ENCODE data around the gene ARHGEF12.
A peak's percentile ranks its signal among the peaks of the same experiment; 100 is the strongest.

ARHGEF12 gene

DNA sequence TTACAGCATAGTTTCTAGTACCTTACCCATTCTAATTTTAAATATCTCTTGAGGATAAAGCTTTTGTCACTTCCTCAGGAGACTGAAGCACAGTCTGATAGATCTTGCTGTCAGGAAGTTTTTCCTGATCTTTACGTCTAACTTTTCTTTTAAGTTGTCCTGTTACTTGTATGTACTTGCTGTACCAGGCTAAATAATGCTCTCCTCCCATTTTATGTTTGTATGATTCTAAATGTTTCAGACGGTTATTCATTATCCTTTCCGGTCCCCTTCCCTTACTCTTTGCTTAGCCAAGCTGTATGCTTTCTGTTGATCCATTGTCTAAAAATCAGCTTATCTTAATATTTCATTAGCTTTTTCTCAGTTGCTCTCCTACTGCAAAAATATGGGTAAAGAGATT is 6.0 kb downstream of the ARHGEF12 start:
- Mint-ChIP-seq H3K9me3 (peaks cover 0 to 2% of the 10 kb centered on the region in 2 donors), H3K4me3 (no peak overlapping the region), H3K4me1 (peaks cover 28 to 53% of the 10 kb centered on the region in 2 donors), H3K36me3 (peaks cover 4% of the 10 kb centered on the region in 2 donors), H3K27ac (no peak overlapping the region), H3K27me3 (peaks cover 40 to 52% of the 10 kb centered on the region in 2 donors)
- no peak for ATAC-seq (replicated peaks)
- no peak for DNase-seq

DNA sequence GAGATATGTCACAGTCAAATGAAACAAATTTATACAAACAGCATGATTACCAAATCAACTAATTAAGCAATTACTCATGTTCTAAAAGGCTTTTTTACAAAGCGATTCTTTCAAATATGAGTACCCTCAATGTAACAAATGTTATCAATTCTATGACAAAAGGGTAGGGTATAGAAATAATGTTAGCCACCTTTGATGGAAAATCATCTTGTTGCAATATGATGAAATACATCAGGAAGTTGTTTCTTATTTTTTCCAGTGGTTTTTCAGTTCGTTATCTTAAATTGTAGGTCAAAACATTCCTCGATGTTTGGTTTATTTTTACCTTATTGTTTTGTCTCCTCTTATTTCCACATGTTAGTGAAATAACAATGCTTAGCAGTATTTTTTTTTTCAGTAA is 6.5 kb downstream of the ARHGEF12 start:
- Mint-ChIP-seq H3K9me3 (peaks cover 0 to 2% of the 10 kb centered on the region in 2 donors), H3K36me3 (peaks cover 4% of the 10 kb centered on the region in 2 donors), H3K27ac (no peak overlapping the region), H3K4me3 (no peak overlapping the region), H3K27me3 (peaks cover 41 to 52% of the 10 kb centered on the region in 2 donors), H3K4me1 (peaks cover 26 to 53% of the 10 kb centered on the region in 2 donors)
- DNase-seq (no peak), ATAC-seq (replicated peaks) (no peak)

- DNase-seq, result peak; percentile 26
- Mint-ChIP-seq H3K27ac (no peak overlapping the region), H3K4me1 (peaks cover 23 to 49% of the 10 kb centered on the region in 2 donors), H3K27me3 (peaks cover 36 to 48% of the 10 kb centered on the region in 2 donors), H3K36me3 (peaks cover 4% of the 10 kb centered on the region in 2 donors), H3K9me3 (peaks cover 0 to 2% of the 10 kb centered on the region in 2 donors), H3K4me3 (no peak overlapping the region)
- peak; percentile 81 to 83 for ATAC-seq (replicated peaks)
Observed at GRCh38 chr11:120343429-120343828, 7.2 kb downstream of the ARHGEF12 start.

DNA sequence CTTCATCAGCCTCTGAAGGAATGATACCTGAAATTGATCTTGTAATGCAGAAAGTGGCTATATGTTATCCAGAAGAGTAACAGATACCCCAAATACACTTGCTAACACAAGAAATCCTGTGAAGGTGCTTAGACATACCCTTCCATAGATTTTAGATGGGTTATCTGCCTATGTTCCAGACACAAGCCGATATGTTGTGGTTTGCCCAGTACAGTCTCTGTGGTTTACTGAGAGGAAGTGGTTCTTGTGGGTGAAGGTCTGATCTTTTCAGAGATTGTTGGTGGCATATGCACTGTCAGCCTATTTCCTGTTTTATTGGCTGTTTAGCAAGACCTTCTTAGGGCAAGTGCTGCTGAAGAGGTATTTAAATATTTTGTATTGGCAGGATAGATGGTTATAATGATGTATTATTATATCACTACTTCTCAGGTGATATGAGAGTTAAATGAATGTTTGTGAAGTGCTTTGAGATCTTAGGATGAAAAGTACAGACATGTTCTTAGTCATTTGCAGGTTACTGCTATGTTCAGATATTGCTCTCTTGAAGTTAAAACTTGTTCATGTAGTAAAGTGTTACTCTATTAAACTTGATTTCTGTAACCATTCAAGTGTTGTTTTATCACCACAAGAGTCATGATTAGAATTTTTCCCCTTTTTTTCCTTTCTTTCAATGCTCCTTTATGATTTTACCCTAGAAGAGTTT is 8.2 kb downstream of the ARHGEF12 start:
- H3K27ac Mint-ChIP-seq, result peak overlapping the region; percentile 49
- ATAC-seq (replicated peaks) (peak; percentile 90 to 94), DNase-seq (peak; percentile 63)
- H3K4me3 Mint-ChIP-seq, result peak overlapping the region; percentile 62 to 72
- peaks cover 4% of the 10 kb centered on the region in 2 donors for H3K36me3 Mint-ChIP-seq
- peaks cover 41 to 53% of the 10 kb centered on the region in 2 donors for H3K27me3 Mint-ChIP-seq
- H3K9me3 Mint-ChIP-seq, result peaks cover 0 to 2% of the 10 kb centered on the region in 2 donors
- peaks cover 23 to 56% of the 10 kb centered on the region in 2 donors for H3K4me1 Mint-ChIP-seq

DNA sequence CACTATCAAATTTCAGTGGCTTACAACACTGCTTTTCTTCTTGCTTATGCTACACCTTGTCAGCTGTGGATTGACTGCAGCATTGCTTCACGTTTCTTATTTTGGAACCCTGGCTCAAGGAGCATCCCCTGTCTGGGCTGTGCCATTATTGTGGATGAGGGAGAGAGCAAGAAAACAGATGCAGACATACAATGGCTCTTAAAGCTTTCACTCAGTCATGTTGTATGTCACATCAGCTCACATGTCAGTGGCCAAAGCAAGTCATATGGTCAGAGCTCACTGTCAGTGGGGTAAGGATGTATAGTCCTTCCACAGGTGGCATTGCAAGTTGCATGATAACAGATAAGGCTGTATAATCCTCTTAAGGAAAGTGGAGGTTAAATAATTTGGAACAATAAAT is 10.0 kb downstream of the ARHGEF12 start:
- Mint-ChIP-seq H3K27me3 (peaks cover 50% of the 10 kb centered on the region in 2 donors), H3K4me1 (peaks cover 19 to 52% of the 10 kb centered on the region in 2 donors), H3K36me3 (peaks cover 0 to 4% of the 10 kb centered on the region in 2 donors), H3K9me3 (peaks cover 0 to 2% of the 10 kb centered on the region in 2 donors), H3K4me3 (no peak overlapping the region), H3K27ac (no peak overlapping the region)
- ATAC-seq (replicated peaks), result no peak
- DNase-seq, result no peak

DNA sequence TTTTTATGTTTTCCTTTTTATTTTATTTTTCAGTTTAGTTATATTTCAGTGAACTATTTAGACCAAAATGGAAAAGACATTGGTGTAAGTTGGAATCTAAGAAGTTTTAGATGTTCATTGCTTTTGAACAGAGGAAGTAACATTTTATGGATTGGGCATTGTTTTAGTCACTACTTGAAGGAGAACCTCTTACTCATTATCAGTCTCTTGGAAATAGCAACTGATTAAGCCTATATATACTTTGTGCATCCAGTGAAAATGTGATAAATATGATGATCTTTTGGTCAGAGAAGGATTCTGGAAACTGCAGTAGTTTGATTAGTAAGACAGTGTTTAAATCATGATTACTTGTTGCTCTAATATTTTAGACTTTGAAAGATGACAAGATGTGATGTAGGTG is 14.4 kb downstream of the ARHGEF12 start:
- peaks cover 45 to 72% of the 10 kb centered on the region in 2 donors for H3K27me3 Mint-ChIP-seq
- peaks cover 6 to 26% of the 10 kb centered on the region in 2 donors for H3K4me1 Mint-ChIP-seq
- H3K36me3 Mint-ChIP-seq, result peaks cover 4 to 5% of the 10 kb centered on the region in 2 donors
- no peak overlapping the region for H3K4me3 Mint-ChIP-seq
- H3K9me3 Mint-ChIP-seq, result no peaks in the 10 kb centered on the region
- no peak for DNase-seq
- H3K27ac Mint-ChIP-seq, result no peak overlapping the region
- no peak for ATAC-seq (replicated peaks)

- Mint-ChIP-seq H3K27me3 (peaks cover 38 to 61% of the 10 kb centered on the region in 2 donors), H3K27ac (no peak overlapping the region), H3K4me1 (peaks cover 4 to 12% of the 10 kb centered on the region in 2 donors), H3K4me3 (no peak overlapping the region), H3K36me3 (peaks cover 7 to 13% of the 10 kb centered on the region in 2 donors), H3K9me3 (no peaks in the 10 kb centered on the region)
- no peak for DNase-seq
- no peak for ATAC-seq (replicated peaks)
Observed at GRCh38 chr11:120352405-120352804, 16.2 kb downstream of the ARHGEF12 start.

GRCh38 chr11:120354068-120354467 is 17.9 kb downstream of the ARHGEF12 start:
- peaks cover 35 to 63% of the 10 kb centered on the region in 2 donors for H3K27me3 Mint-ChIP-seq
- DNase-seq, result no peak

DNA sequence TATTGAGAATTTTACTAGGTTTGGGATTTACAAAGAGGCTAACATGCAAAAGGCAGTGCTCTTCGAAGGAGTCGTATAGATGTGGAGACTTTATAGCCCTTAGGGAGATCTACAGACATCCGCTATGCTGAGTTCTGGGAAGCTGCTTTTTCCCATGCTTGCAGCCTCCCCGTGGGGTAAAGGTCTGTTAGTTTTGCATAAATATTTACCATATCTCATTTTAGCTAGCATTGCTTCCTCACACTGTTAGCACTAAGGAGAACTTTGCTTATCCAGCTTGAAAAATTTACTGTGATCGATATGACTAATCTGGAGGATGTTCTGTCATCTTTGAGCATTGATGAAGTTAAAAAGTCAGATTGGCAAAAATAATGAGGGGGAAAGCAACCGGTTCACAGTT is 18.6 kb downstream of the ARHGEF12 start:
- ATAC-seq (replicated peaks) (no peak), DNase-seq (no peak)
- Mint-ChIP-seq H3K4me1 (peaks cover 3 to 4% of the 10 kb centered on the region in 2 donors), H3K27ac (no peak overlapping the region), H3K9me3 (no peaks in the 10 kb centered on the region), H3K27me3 (peaks cover 32 to 61% of the 10 kb centered on the region in 2 donors), H3K36me3 (peaks cover 9 to 24% of the 10 kb centered on the region in 2 donors), H3K4me3 (no peak overlapping the region)

More at GRCh38 chr11:120354068-120354467, 17.9 kb downstream of the ARHGEF12 start:
- Mint-ChIP-seq H3K27ac (no peak overlapping the region), H3K4me1 (peaks cover 4 to 5% of the 10 kb centered on the region in 2 donors), H3K4me3 (no peak overlapping the region), H3K9me3 (no peaks in the 10 kb centered on the region), H3K36me3 (peaks cover 9 to 24% of the 10 kb centered on the region in 2 donors)
- ATAC-seq (replicated peaks), result no peak

- Mint-ChIP-seq H3K9me3 (no peaks in the 10 kb centered on the region), H3K36me3 (peaks cover 9 to 24% of the 10 kb centered on the region in 2 donors), H3K27ac (no peak overlapping the region), H3K4me1 (peaks cover 3 to 5% of the 10 kb centered on the region in 2 donors), H3K27me3 (peaks cover 23 to 47% of the 10 kb centered on the region in 2 donors), H3K4me3 (no peak overlapping the region)
- ATAC-seq (replicated peaks), result no peak
- DNase-seq, result no peak
Observed at GRCh38 chr11:120357620-120358019, 21.4 kb downstream of the ARHGEF12 start.

DNA sequence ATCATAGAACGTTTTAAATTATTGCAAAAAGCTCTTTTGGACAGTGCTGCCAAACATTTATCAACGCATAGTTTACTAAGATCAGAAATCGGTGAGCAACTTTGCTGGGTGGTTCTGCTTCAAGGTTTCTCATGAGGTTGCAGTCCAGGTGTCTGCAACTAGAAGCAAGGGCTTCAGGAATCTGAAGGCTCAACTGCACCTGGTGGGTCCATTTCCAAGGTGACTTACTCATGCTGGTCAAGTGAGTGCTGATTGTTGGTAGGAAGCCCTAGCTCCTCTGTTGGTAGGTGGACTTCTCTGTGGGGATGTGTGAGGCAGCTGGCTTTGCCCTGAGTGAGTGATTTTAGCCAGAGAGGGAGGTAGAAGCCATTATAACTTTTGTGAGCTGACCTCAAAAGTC is 22.5 kb downstream of the ARHGEF12 start:
- DNase-seq (no peak), ATAC-seq (replicated peaks) (no peak)
- H3K4me1 Mint-ChIP-seq, result peaks cover 4 to 5% of the 10 kb centered on the region in 2 donors
- no peak overlapping the region for H3K4me3 Mint-ChIP-seq
- H3K27ac Mint-ChIP-seq, result no peak overlapping the region
- H3K36me3 Mint-ChIP-seq, result peaks cover 6 to 20% of the 10 kb centered on the region in 2 donors
- no peaks in the 10 kb centered on the region for H3K9me3 Mint-ChIP-seq
- H3K27me3 Mint-ChIP-seq, result peaks cover 23 to 37% of the 10 kb centered on the region in 2 donors

- Mint-ChIP-seq H3K4me3 (no peak overlapping the region), H3K9me3 (no peaks in the 10 kb centered on the region), H3K36me3 (peaks cover 0 to 4% of the 10 kb centered on the region in 2 donors), H3K4me1 (peaks cover 3 to 5% of the 10 kb centered on the region in 2 donors), H3K27me3 (peaks cover 16 to 20% of the 10 kb centered on the region in 2 donors), H3K27ac (no peak overlapping the region)
- no peak for DNase-seq
- no peak for ATAC-seq (replicated peaks)
Observed at GRCh38 chr11:120363436-120363835, 27.2 kb downstream of the ARHGEF12 start.

DNA sequence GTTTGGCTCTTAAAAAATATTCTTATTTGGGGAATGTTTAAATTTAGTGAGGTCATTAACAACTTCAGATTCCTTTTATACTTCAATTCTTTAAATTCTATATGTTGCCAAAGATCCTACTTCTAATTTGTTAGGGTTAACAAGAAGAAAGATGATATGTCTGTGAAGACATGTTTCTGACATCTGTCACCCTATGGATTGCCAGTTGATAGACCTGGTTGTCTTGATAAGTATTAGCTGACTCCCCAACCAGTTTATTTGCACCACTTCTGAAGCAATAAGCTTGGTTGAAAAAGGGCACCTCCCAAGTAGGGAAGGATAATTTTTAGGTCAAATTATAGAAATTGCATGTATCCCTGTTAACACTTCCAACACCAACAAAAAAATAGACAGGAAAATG is 29.3 kb downstream of the ARHGEF12 start:
- no peak overlapping the region for H3K27ac Mint-ChIP-seq
- H3K9me3 Mint-ChIP-seq, result no peaks in the 10 kb centered on the region
- no peaks in the 10 kb centered on the region for H3K36me3 Mint-ChIP-seq
- ATAC-seq (replicated peaks) (no peak), DNase-seq (no peak)
- H3K27me3 Mint-ChIP-seq, result peaks cover 5 to 11% of the 10 kb centered on the region in 2 donors
- H3K4me3 Mint-ChIP-seq, result no peak overlapping the region
- H3K4me1 Mint-ChIP-seq, result peaks cover 0 to 3% of the 10 kb centered on the region in 2 donors

DNA sequence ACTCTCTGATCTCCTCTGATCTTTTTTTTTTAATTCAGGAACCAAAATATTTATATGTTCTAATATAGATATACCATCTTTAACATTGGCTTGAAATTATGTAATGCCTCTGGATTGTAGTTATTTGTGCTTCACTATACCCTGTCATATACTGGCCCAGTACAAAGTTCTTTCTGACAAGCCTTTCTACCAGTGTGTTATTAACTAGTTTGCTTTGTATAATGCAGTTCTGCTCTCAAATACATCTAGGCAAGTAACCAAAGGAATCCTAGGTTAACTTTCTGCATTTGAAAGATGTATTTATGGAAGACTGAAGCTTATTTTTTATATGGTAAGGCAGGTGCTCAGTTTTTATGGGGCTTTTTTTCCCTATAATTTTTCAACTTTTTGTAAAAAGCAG is 36.1 kb downstream of the ARHGEF12 start:
- ATAC-seq (replicated peaks), result no peak
- H3K27me3 Mint-ChIP-seq, result no peaks in the 10 kb centered on the region

DNA sequence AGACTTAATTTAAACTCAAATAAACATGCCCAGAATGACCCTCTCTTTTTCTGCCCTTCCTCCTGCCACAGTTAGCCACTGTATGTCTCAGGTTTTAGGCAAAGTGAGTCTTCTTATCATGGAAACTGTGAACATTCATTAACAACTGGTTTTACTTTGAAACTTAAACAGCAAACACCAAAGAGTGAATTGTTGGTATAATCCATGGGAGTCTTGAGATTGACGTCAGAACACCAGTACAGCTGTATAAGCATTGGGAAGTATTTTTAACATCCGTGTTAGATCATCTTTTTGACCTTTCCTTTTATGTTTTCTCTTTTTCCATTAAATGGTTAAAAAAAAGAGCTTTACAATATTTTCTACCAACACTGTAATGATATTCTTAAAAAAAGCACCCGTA is 38.9 kb downstream of the ARHGEF12 start:
- H3K27ac Mint-ChIP-seq, result no peak overlapping the region
- H3K27me3 Mint-ChIP-seq, result no peaks in the 10 kb centered on the region
- H3K36me3 Mint-ChIP-seq, result peaks cover 2 to 10% of the 10 kb centered on the region in 2 donors
- DNase-seq, result no peak
- ATAC-seq (replicated peaks), result no peak
- H3K9me3 Mint-ChIP-seq, result peaks cover 6% of the 10 kb centered on the region in 2 donors
- peaks cover 7 to 8% of the 10 kb centered on the region in 2 donors for H3K4me1 Mint-ChIP-seq
- no peak overlapping the region for H3K4me3 Mint-ChIP-seq

More for the DNA sequence above, 36.1 kb downstream of the ARHGEF12 start:
- no peak for DNase-seq
- Mint-ChIP-seq H3K4me1 (peaks cover 0 to 4% of the 10 kb centered on the region in 2 donors), H3K9me3 (no peaks in the 10 kb centered on the region), H3K36me3 (no peaks in the 10 kb centered on the region), H3K27ac (no peak overlapping the region), H3K4me3 (no peak overlapping the region)
